Bronchus fibroblast of lung (primary cell): ENCODE results near the gene EPHB4. TPM values are rescaled to one million over a fixed set of nuclear protein-coding genes. Genes with fewer than 3 reads are reported as not detected.

Experiments
- total RNA-seq: library from RNA; depleted of rRNA; stranded (reverse); fragments of >200 nt; gene quantifications from 2 replicates; pipeline ENCODE4 v1.2.3, GENCODE V29; 2015

Gene EPHB4
- 42.2 and 46.8 TPM in 2 replicates for total RNA-seq

GRCh38 chr7:100827330-100828226 lies at the start of gene EPHB4:
Gene EPHB4 (minus strand): TSS chr7:100827523. CDS start chr7:100827030, 493 bp downstream.

GRCh38 chr7:100874577-100875355 lies 47.4 kb upstream of the EPHB4 start, which contains the start of gene SRRT:
Gene SRRT (plus strand): TSS chr7:100875103. CDS start chr7:100875591, 488 bp downstream.

GRCh38 chr7:100867040-100867775 lies 39.9 kb upstream of the EPHB4 start, which contains the start of gene TRIP6:
Gene TRIP6 (plus strand): TSS chr7:100867387. CDS start chr7:100867498, 111 bp downstream.

GRCh38 chr7:100852048-100852872 lies 24.9 kb upstream of the EPHB4 start, which contains the start of gene SLC12A9:
Gene SLC12A9 (plus strand): TSS chr7:100852713. CDS start chr7:100854198, 1,485 bp downstream.

Other genes with a start within 250 kb of the EPHB4 start
- 34.2 and 58.7 TPM in 2 replicates for gene LRCH4, start 241.4 kb downstream of the EPHB4 start, total RNA-seq
- gene FBXO24, start 241.2 kb downstream of the EPHB4 start, total RNA-seq = 0.50 and 1.0 TPM in 2 replicates
- 396 and 411 TPM in 2 replicates for gene PCOLCE, start 225.2 kb downstream of the EPHB4 start, total RNA-seq
- gene MOSPD3, start 215.0 kb downstream of the EPHB4 start, total RNA-seq = 17.2 and 21.4 TPM in 2 replicates
- 0.17 and 0.30 TPM in 2 replicates for gene TFR2, start 186.0 kb downstream of the EPHB4 start, total RNA-seq
- not detected in 2 replicates for gene ACTL6B, start 171.1 kb downstream of the EPHB4 start, total RNA-seq
- gene GNB2, start 153.8 kb downstream of the EPHB4 start, total RNA-seq = 283 and 322 TPM in 2 replicates
- gene GIGYF1, start 133.3 kb downstream of the EPHB4 start, total RNA-seq = 9.2 and 11.8 TPM in 2 replicates
- gene POP7, start 121.4 kb downstream of the EPHB4 start, total RNA-seq = 56.2 and 63.2 TPM in 2 replicates
- gene EPO, start 107.1 kb downstream of the EPHB4 start, total RNA-seq = not detected in 2 replicates
- not detected in 2 replicates for gene ZAN, start 93.9 kb downstream of the EPHB4 start, total RNA-seq
- gene SLC12A9, start 25.2 kb upstream of the EPHB4 start, total RNA-seq = 17.1 and 18.0 TPM in 2 replicates
- gene TRIP6, start 39.9 kb upstream of the EPHB4 start, total RNA-seq = 76.3 and 95.2 TPM in 2 replicates
- gene SRRT, start 47.6 kb upstream of the EPHB4 start, total RNA-seq = 93.8 and 104 TPM in 2 replicates
- 3.2 and 6.7 TPM in 2 replicates for gene UFSP1, start 62.2 kb upstream of the EPHB4 start, total RNA-seq
- 0.34 TPM in 1 of 2 replicates, not detected in the other for gene ACHE, start 68.4 kb upstream of the EPHB4 start, total RNA-seq
- gene MUC3A, start 122.0 kb upstream of the EPHB4 start, total RNA-seq = not detected in 2 replicates
- 1.2 and 1.8 TPM in 2 replicates for gene MUC12, start 142.0 kb upstream of the EPHB4 start, total RNA-seq
- gene MUC17, start 192.6 kb upstream of the EPHB4 start, total RNA-seq = not detected in 2 replicates